Stomach (tissue), 4 donors: ENCODE data around the gene ZSCAN21.

Source experiments
- EP300 ChIP-seq: sonication (generic); formaldehyde crosslinking; IDR thresholded peaks from one replicate; pipeline ENCODE4 v1.6.1; 2017; ENCODE audit warnings: antibody characterized with exemption
- POLR2A ChIP-seq, 4 donors: fragments of 450-650 bp; IDR thresholded peaks; one replicate each; pipeline ENCODE4 v1.6.1; 2016; ENCODE audit warnings: antibody characterized with exemption in 4 of 4, control low read depth in 2 of 4, mild to moderate bottlenecking in 1 of 4, moderate library complexity in 1 of 4
- POLR2AphosphoS5 ChIP-seq, 3 donors: sonication (generic); formaldehyde crosslinking; IDR thresholded peaks; one replicate each; pipeline ENCODE4 v1.6.1; 2016; ENCODE audit warnings: antibody characterized with exemption in 3 of 3
- TF ChIP-seq, protein P1 (sequence below), 7 experiments: fragments of 450-650 bp in 4 of 7; fragments of 200-600 bp in 3 of 7; sonication (generic) in 3 of 7; IDR thresholded peaks; one replicate each; pipeline ENCODE4 v1.5.1; 2016 to 2019; ENCODE audit warnings: antibody characterized with exemption in 7 of 7, control low read depth in 2 of 7, mild to moderate bottlenecking in 1 of 7

DNA sequence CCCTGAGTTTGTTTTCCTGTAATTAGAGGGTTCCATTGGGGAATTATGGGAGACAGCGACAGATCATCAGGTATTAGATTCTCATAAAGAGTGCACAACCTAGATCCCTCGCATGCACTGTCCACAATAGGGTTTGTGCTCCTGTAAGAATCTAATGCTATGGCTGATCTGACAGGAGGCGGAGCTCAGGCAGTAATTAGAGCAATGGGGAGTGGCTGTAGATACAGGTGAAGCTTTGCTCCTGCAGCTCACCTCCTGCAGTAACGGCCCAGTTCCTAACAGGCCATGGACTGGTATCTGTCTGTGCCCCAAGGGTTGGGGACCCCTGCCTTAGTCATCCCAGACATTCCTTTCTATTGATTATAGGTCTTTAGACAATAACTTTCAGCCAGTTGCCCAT lies 894 bp upstream of the ZSCAN21 start:
- TF ChIP-seq POLR2A (IDR thresholded peaks at IDR 0.05) = no peak
- TF ChIP-seq, protein P1, sequence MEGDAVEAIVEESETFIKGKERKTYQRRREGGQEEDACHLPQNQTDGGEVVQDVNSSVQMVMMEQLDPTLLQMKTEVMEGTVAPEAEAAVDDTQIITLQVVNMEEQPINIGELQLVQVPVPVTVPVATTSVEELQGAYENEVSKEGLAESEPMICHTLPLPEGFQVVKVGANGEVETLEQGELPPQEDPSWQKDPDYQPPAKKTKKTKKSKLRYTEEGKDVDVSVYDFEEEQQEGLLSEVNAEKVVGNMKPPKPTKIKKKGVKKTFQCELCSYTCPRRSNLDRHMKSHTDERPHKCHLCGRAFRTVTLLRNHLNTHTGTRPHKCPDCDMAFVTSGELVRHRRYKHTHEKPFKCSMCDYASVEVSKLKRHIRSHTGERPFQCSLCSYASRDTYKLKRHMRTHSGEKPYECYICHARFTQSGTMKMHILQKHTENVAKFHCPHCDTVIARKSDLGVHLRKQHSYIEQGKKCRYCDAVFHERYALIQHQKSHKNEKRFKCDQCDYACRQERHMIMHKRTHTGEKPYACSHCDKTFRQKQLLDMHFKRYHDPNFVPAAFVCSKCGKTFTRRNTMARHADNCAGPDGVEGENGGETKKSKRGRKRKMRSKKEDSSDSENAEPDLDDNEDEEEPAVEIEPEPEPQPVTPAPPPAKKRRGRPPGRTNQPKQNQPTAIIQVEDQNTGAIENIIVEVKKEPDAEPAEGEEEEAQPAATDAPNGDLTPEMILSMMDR (IDR thresholded peaks at IDR 0.05) = no peak
- no peak for TF ChIP-seq EP300
- no peak for TF ChIP-seq POLR2AphosphoS5 (IDR thresholded peaks at IDR 0.05)
